Hematopoietic multipotent progenitor cell treated with erythropoietin and hydrocortisone succinate and interleukin-3 and kit ligand, for 4 days (in vitro differentiated cells): ENCODE data around the gene CNKSR1.
"Not testable (repeated sequence)": the region's sequence is repeated elsewhere in the genome, so short reads cannot be mapped to it uniquely, and the experiment has no call there.

Source experiments
- DNase-seq: peaks from one replicate; pipeline ENCODE4 v3.0.0-alpha.2; 2015

Gene CNKSR1

DNA sequence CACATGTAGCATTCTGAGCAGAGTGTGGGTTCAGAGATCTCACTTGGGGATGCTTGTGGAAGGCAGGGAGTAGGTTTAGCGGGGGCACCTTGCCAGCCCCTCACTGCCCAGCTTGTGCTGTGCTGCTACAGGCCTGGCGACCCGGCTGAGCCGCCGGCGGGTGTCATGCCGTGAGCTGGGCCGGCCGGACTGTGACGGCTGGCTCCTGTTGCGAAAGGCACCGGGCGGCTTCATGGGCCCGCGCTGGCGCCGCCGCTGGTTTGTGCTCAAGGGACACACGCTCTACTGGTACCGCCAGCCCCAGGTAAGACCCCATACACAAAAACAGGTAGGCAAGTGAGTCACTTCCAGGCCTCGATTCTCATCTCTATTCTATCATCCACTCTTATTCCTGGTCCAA is 7.6 kb downstream of the CNKSR1 start:
- DNase-seq: no peak

- no peak for DNase-seq
Measured at GRCh38 chr1:26187882-26188281, 10.6 kb downstream of the CNKSR1 start.

DNA sequence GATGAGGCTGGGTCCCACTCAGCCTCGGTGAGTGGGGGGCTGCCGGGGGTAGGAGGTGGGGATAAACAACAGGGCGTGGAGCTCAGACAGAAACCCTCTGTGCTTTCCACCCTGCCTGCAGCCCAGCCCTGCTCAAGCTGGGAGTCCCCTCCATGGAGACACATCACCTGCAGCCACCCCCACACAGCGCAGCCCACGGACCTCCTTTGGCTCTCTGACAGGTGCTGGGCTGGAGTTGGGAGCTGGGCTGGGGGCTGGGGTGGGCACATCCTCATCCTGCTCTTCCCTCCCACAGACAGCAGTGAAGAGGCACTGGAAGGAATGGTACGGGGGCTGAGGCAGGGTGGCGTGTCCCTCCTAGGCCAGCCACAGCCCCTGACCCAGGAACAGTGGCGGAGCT is 11.2 kb downstream of the CNKSR1 start:
- DNase-seq: no peak

- no peak for DNase-seq
Measured at GRCh38 chr1:26189331-26189730, 12.0 kb downstream of the CNKSR1 start.

DNA sequence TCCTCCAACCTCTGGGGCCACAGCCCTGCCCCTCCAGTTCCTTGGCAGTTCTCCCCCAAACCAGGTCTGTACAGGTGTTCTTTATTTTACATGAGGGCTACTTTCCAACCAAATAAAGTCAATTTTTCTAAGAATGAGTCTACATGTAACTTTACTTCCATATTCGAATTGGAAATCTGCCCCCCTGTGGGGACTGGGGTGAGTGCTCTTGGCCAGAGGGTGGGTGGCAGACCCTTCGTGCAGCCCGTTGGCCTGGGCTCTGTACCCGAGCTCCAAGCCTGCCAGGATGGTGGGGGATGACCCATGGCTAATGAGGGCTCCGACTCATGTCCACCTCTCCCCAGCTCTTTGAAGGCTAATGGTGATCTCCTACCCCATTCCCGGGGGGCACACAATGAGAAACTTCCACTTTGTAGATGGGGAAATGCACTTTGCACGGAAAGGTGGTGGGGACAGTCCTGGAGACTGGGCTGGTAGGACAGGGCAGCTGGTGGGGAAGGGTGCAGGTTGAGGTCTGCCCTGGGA is 12.5 kb downstream of the CNKSR1 start:
- peak; percentile 40 for DNase-seq

DNA sequence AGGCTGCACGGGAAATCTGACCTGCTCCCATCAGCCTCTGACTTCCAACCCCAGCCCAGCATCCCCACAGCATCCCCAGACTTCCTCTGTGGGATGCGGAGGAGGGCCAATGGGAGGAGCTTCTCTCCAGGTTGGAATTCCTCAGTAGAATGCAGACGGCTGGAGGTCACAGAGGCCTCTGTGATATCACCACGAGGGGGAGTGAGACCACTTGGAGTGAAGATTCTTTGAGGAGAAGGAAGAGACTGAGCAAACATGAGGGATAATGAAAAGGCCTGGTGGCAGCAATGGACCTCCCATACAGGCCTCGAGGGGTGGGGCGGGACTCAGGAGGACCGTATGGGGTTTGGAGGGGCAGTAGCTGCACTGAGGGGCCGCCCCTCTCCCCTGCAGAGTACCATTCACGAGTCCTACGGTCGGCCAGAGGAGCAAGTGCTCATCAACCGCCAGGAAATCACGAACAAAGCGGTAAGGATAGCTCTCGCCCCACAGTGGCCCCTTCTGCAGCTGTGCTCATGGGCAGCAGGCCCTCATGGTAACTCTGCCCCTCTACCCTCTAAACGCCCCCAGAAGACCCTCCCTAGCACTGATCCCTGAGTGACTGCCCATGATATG is 13.2 kb downstream of the CNKSR1 start, which contains the start of gene CATSPER4:
Gene CATSPER4 (plus strand): TSS at position 230 of the 615 bp plus-strand sequence. CDS start 26 bp downstream, at position 256.
- peak; percentile 60 for DNase-seq

GRCh38 chr1:26191739-26192138 is 14.4 kb downstream of the CNKSR1 start:
- DNase-seq: no peak

- no peak for DNase-seq
Measured at GRCh38 chr1:26195805-26196204, 18.5 kb downstream of the CNKSR1 start.

DNA sequence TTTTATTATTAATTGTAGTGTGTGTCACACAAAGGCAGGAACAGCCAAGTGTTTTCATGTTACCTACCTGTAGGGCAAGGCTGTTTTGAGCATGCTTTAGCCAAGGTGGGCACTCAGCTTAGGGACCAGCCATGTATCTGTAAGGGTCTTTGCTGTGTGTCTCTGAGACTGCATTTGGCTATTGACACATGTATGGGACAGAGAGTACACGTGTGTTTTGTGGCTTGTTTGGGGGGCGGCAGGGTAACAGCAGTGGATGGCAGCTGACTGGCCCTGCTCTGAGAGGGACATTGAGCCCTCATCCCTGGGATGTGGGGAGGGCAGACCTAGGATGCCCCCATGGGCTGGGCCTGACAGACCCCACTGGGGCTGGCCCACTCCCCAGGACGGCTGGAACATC is 20.0 kb downstream of the CNKSR1 start:
- no peak for DNase-seq

DNA sequence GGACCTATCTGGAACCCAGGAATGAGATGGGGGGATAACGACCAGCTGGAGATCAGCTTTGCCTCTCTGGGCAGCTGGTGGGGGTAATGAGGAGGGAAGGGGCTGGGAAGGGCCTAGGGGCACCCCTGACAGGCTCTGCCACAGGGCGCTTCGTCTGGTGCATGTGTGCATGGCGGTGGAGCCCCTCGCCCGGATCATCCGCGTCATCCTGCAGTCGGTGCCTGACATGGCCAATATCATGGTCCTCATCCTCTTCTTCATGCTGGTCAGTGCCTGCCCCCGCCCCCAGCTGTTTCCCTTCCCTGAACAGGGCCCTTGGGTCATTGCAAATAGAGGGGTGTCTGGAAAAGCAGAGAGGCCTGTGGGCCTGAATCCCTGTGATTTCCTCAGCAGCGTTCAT is 20.5 kb downstream of the CNKSR1 start:
- DNase-seq: no peak

- no peak for DNase-seq
Measured at GRCh38 chr1:26200413-26200812, 23.1 kb downstream of the CNKSR1 start.

- DNase-seq: peak; percentile 46
Measured at GRCh38 chr1:26203642-26204318, 26.5 kb downstream of the CNKSR1 start.

DNA sequence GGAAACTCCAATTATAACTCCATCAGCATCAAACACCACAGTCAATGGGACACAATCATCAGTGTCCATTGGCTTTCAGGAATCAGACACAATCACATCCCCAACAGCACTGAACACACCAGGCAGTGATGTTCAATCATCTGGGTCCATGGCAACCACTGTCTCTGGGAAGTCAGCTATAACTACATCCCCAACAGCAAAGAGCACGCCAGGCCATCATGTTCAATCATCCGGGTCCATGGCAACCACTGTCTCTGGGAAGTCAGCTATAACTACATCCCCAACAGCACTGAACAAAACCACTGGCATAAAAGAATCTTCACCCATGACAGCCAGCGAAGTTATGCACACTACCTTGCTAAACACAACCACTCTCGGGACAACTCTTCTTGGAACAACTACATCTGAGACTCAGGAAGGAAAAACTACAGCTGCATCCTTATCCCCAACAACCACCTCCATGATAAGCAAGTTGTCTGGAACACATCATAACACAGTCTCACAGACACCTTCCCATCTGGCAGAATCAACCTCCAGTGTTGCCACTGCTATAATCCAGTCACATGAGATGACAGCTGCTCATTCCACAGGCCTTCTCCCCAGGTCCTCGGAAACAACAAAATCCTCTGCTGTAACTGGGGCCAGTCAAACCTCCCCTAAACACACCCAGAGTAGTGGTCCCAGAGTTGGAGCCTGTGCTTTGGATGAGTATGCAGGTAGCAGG is 33.0 kb downstream of the CNKSR1 start:
- DNase-seq: no peak

GRCh38 chr1:26212726-26213125 is 35.4 kb downstream of the CNKSR1 start:
- no peak for DNase-seq

DNA sequence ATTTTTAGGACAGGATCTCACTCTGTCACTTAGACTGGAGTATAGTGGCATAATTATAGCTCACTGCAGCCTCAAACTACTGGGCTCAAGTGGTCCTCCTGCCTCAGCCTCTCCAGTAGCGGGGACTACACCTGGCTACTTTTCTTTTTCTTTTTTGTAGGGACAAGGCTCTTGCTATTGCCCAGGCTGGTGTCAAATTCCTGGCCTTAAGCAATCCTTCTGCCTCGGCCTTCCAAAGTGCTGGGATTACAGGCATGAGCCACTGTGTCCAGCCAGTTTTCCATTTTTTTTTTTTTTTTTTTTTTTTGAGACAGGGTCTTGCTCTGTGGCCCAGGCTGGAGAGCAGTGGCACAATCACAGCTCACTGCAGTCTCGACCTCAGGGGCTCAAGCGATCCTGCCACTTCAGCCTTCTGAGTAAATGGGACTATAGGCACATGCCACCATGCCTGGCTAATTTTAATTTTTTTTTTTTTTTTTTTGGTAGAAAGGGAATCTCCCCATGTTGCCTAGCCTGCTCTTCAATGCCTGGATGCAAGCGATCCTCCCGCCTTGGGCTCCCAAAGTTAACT is 36.1 kb downstream of the CNKSR1 start:
- no peak for DNase-seq

- no peak for DNase-seq
Measured at GRCh38 chr1:26215246-26215645, 38.0 kb downstream of the CNKSR1 start.

DNA sequence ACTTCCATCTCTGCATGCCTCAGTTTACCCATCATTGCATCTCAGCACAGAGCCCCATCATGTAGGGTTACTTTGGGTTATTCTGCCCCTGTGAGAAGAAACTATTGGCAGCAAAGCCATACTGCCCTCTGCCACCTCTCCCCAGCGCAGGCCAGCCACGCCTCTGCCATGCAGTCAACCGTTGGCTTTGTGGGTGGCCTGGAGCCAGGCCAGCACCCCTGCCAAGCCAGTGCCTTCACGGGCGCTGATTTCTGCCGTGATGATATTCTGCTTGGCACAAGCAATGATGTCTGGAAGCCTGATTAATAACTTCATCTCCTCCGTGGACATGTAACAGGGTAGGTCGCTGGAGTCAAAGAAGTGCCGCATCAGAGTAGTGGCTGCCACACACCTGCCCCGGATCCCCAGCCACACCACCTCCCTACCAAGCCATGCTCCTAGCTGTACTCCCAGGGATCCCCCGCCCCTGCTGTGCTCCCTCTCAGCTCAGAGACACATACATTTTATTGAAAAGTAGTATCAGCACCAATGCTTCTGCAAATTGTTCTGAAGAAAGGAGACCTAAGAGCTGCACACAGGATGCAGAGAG is 41.7 kb downstream of the CNKSR1 start:
- DNase-seq: peak; percentile 52

GRCh38 chr1:26220199-26220912 is 43.1 kb downstream of the CNKSR1 start:
- no peak for DNase-seq

GRCh38 chr1:26221094-26221493 is 43.8 kb downstream of the CNKSR1 start:
- no peak for DNase-seq

GRCh38 chr1:26224606-26225005 is 47.3 kb downstream of the CNKSR1 start:
- DNase-seq: no peak

DNA sequence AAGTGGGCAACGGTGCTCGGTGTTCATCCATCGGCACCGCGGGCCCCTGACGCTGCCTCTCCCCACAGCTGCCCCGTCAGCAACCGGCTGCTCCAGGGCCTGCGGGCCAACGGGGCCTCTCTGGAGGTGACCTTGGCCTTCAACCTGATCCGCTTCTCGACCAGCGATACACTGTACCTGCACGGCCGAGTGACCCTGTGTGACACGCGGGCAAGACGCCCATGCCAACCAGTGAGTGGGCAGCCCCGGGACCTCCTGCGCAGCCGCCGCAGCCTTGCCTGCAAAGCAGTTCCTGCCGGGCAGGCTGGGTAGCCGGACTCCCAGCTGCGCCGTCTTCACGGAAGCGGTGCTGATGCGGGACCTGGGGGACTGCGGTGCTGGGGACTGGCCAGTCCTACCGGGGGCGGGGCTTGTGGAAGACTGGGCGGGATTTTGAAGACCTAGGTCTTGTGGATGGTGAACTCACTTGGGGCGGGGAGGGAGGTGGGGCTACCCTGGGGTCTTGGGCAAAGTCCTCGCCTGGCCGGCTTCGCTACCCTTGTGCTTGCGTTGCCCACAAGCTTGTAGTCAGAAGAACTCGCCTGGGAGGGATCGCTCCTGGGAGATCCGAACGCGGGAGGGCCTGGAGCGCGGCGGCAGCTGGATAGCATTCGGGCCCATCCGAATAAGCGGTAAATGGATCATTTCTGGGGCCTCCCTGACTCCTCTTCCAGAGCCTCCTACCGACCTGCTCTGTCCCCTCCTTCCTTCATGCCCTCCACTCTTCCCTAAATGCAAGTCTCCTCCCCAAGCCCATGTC is 47.9 kb downstream of the CNKSR1 start:
- peak; percentile 75 for DNase-seq

DNA sequence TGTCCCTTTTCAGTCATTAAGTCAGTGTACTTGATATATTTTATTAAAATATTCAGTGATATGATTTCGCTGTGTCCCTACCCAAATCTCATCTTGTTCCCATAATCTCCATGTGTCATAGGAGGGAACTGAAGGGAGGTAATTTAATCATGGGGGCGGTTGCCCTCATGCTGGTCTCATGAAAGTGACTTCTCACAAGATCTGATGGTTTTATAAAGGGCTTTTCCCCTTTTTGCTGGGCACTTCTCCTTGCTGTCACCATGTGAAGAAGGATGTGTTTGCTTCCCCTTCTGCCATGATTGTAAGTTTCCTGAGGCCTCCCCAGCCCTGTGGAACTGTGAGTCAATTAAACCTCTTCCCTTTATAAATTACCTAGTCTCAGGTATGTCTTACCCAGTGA is 53.4 kb downstream of the CNKSR1 start:
- not testable (repeated sequence) for DNase-seq
